PC-3 (cell line): ENCODE results near the gene ALKBH3. TPM values are rescaled to one million over a fixed set of nuclear protein-coding genes. Genes with fewer than 3 reads are reported as not detected.

ENCODE experiments used
- ATAC-seq: fragments of 200-7000 bp; cut with Tn5 transposase; 2 replicates; pipeline ENCODE4 v1.9.1; 2020; ENCODE audit warnings: mild to moderate bottlenecking, moderate library complexity
- BruUV-seq: library from RNA; stranded (reverse); fragments of 400-500 nt; replicated peaks from 2 replicates; lab custom pipeline; 2021; lab: Mats Ljungman, UMichigan
- CTCF ChIA-PET: fragments of 300-600 bp; sonication (Branson Sonifier 250); formaldehyde crosslinking; loops from one replicate; lab custom pipeline; 2022; ENCODE audit warnings: antibody characterized with exemption; lab: Charles Lee
- POLR2A ChIA-PET: fragments of 300-600 bp; sonication (Branson Sonifier 250); formaldehyde crosslinking; loops from one replicate; lab custom pipeline; 2022; ENCODE audit warnings: antibody characterized with exemption; ENCODE audit not compliant: unreplicated experiment; lab: Charles Lee
- DNase-seq: peaks from one replicate; pipeline ENCODE4 v3.0.0-alpha.2; 2015
- H2AFZ ChIP-seq: fragments of 300-600 bp; sonication (generic); 2 replicates; pipeline ENCODE4 v1.6.0; 2016; ENCODE audit warnings: antibody characterized with exemption, low read length
- H3F3A ChIP-seq: fragments of 300-600 bp; sonication (generic); one replicate; pipeline ENCODE4 v1.6.0; 2017; ENCODE audit warnings: antibody characterized with exemption, low read length, control low read depth, mild to moderate bottlenecking; ENCODE audit not compliant: unreplicated experiment
- H3K27ac ChIP-seq: fragments of 300-600 bp; sonication (generic); 2 replicates; pipeline ENCODE4 v1.5.1; 2016; ENCODE audit warnings: mild to moderate bottlenecking, low read length
- H3K27me3 ChIP-seq: fragments of 300-600 bp; sonication (generic); 2 replicates; pipeline ENCODE4 v1.6.1; 2016; ENCODE audit warnings: low read length, mixed read lengths
- H3K36me3 ChIP-seq: fragments of 300-600 bp; sonication (generic); 2 replicates; pipeline ENCODE4 v1.6.1; 2016; ENCODE audit warnings: low read depth, mixed run types, low read length, mixed read lengths
- H3K4me1 ChIP-seq: fragments of 300-600 bp; sonication (generic); 2 replicates; pipeline ENCODE4 v1.5.1; 2016; ENCODE audit warnings: low read length; ENCODE audit not compliant: insufficient read depth
- H3K4me2 ChIP-seq: fragments of 300-600 bp; sonication (generic); 2 replicates; pipeline ENCODE4 v1.6.0; 2016; ENCODE audit warnings: low read length
- H3K4me3 ChIP-seq: fragments of 300-600 bp; sonication (generic); 2 replicates; pipeline ENCODE4 v1.5.1; 2016; ENCODE audit warnings: mild to moderate bottlenecking, low read length, mixed read lengths
- H3K79me2 ChIP-seq: fragments of 300-600 bp; sonication (generic); 2 replicates; pipeline ENCODE4 v1.6.1; 2017; ENCODE audit warnings: low read length, mixed read lengths
- H3K9ac ChIP-seq: fragments of 300-600 bp; sonication (generic); 2 replicates; pipeline ENCODE4 v1.6.0; 2016; ENCODE audit warnings: mild to moderate bottlenecking, low read length
- H3K9me2 ChIP-seq: fragments of 300-600 bp; sonication (generic); replicated peaks from 2 replicates; pipeline ENCODE4 v1.6.1; 2016; ENCODE audit warnings: mixed run types, low read length, mixed read lengths
- H3K9me3 ChIP-seq: fragments of 300-600 bp; sonication (generic); 2 replicates; pipeline ENCODE4 v1.6.1; 2016; ENCODE audit warnings: low read length, mixed read lengths
- H4K20me1 ChIP-seq: fragments of 300-600 bp; sonication (generic); 2 replicates; pipeline ENCODE4 v1.6.1; 2016; ENCODE audit warnings: low read length, mixed read lengths
- EZH2 ChIP-seq: fragments of 300-600 bp; sonication (generic); IDR thresholded peaks from one replicate; pipeline ENCODE4 v1.6.1; 2017; ENCODE audit warnings: antibody characterized with exemption, mild to moderate bottlenecking, low read length; ENCODE audit not compliant: unreplicated experiment
- EZH2phosphoT487 ChIP-seq: fragments of 300-600 bp; sonication (generic); IDR thresholded peaks from 2 replicates; pipeline ENCODE4 v1.6.1; 2018; ENCODE audit warnings: mild to moderate bottlenecking, antibody characterized with exemption, low read length, borderline replicate concordance
- intact Hi-C: fragments of 100-400 bp; cut with micrococcal nuclease; formaldehyde crosslinking; loops from 2 replicates; pipeline ENCODE4 v1.9.0; 2023
- total RNA-seq: library from RNA; depleted of rRNA; stranded (reverse); fragments of >200 nt; gene quantifications from 2 replicates; pipeline ENCODE4 v1.2.3, GENCODE V29; 2014
- TF ChIP-seq, protein P1 (sequence below): fragments of 300-600 bp; sonication (generic); conservative IDR thresholded peaks from 2 replicates; pipeline ENCODE4 v1.5.1; 2017; ENCODE audit warnings: antibody characterized with exemption, low read depth, mild to moderate bottlenecking, low read length

The ALKBH3 gene
- total RNA-seq, 1 experiment from 2014 or later: 55.5 TPM

DNA sequence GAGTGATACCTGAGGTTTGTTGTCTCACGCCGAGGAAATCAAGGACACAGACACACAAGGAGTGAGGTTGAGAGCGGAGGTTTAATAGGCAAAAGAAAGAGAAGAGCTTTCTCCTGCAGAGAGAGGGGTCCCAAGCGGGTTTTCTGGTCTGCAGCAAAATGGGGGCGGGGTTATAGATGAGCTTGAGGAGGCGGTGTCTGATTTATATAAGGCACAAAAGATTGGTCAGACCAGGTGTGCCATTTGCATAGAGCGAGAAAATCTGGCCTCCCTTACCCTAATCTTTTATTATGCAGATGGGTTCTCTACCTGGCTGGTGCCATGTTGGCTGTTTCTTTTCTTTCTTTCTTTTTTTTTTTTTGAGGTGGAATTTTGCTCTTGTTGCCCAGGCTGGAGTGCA, 73.6 kb downstream of the ALKBH3 start:
- intact Hi-C loops: no loop called here
- POLR2A ChIA-PET: no interaction called here
- no peak overlapping the region for H3K4me3 ChIP-seq
- no peak overlapping the region for H3K27ac ChIP-seq
- no TSS peak for BruUV-seq
- no peaks in the 10 kb centered on the region for H3K36me3 ChIP-seq
- no peak for ATAC-seq
- H3K27me3 ChIP-seq: no peaks in the 10 kb centered on the region
- peaks cover 10% of the 10 kb centered on the region; the same call in 1 of the 2 replicates for H3K4me1 ChIP-seq
- no peak overlapping the region for H3K4me2 ChIP-seq
- H3K9me3 ChIP-seq: no peaks in the 10 kb centered on the region
- H3K79me2 ChIP-seq: no peaks in the 10 kb centered on the region
- H2AFZ ChIP-seq: no peak overlapping the region
- no peak overlapping the region for H3K9ac ChIP-seq
- DNase-seq: no peak
- CTCF ChIA-PET: no interaction called here
- no peaks in the 10 kb centered on the region for H4K20me1 ChIP-seq
- no peaks in the 10 kb centered on the region for H3K9me2 ChIP-seq
- no peaks in the 10 kb centered on the region for H3F3A ChIP-seq
- TF ChIP-seq EZH2phosphoT487: no peak
- TF ChIP-seq, protein P1, sequence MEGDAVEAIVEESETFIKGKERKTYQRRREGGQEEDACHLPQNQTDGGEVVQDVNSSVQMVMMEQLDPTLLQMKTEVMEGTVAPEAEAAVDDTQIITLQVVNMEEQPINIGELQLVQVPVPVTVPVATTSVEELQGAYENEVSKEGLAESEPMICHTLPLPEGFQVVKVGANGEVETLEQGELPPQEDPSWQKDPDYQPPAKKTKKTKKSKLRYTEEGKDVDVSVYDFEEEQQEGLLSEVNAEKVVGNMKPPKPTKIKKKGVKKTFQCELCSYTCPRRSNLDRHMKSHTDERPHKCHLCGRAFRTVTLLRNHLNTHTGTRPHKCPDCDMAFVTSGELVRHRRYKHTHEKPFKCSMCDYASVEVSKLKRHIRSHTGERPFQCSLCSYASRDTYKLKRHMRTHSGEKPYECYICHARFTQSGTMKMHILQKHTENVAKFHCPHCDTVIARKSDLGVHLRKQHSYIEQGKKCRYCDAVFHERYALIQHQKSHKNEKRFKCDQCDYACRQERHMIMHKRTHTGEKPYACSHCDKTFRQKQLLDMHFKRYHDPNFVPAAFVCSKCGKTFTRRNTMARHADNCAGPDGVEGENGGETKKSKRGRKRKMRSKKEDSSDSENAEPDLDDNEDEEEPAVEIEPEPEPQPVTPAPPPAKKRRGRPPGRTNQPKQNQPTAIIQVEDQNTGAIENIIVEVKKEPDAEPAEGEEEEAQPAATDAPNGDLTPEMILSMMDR: no peak
- no peak for TF ChIP-seq EZH2

DNA sequence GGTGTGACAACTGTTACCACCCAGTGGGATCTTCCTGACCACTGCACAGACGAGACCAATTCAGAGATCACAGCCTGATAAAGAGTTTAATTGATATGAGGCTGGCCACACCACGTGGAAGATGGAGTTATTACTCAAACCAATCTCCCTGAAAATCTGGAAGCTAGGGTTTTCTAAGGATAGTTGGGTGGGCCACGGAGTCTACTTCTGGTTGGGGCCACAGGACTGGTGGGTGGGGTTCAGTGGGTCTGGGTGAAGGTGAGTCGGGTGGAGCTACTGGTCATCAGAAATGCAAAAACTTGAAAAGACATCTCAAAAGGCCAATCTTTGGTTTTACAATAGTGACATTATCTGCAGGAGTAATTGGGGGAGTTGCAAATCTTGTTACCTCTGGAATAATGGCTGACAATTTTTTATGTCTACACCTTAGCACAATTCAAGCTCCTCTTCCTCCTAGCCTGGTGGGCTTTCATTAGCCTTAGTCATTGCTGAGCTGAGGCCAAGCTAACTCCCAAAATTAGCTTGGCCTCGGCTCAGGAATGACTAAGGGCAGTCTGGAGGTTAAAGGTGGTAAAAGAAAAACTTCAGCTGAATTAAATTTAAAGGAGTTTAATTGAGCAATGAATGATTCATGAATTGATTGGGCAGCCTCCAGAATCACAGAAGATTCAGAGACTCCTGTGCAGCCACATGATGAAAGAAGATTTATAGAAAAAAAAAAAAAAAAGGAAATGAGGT, 74.9 kb downstream of the ALKBH3 start:
- Histone ChIP-seq H3K27me3 (no peaks in the 10 kb centered on the region), H3K9ac (no peak overlapping the region), H4K20me1 (no peaks in the 10 kb centered on the region), H3K27ac (no peak overlapping the region), H3K36me3 (no peaks in the 10 kb centered on the region), H3F3A (no peaks in the 10 kb centered on the region), H3K9me3 (no peaks in the 10 kb centered on the region), H2AFZ (no peak overlapping the region), H3K9me2 (no peaks in the 10 kb centered on the region), H3K4me1 (peaks cover 10% of the 10 kb centered on the region; the same call in 1 of the 2 replicates), H3K4me2 (peak overlapping the region; percentile 29; the same call in 1 of the 2 replicates), H3K4me3 (no peak overlapping the region), H3K79me2 (no peaks in the 10 kb centered on the region)
- peak; percentile 60 for DNase-seq
- CTCF ChIA-PET: interaction anchor here (0.6 kb wide), 1 partner anchor 26 kb away, joined by 4 read pairs; no protein-coding TSS in a partner anchor
- intact Hi-C loops: no loop called here
- BruUV-seq: no TSS peak
- peak; percentile 31; the same call in 1 of the 2 replicates for ATAC-seq
- POLR2A ChIA-PET: no interaction called here
- TF ChIP-seq EZH2 (no peak), EZH2phosphoT487 (no peak)
- TF ChIP-seq, protein P1: no peak

DNA sequence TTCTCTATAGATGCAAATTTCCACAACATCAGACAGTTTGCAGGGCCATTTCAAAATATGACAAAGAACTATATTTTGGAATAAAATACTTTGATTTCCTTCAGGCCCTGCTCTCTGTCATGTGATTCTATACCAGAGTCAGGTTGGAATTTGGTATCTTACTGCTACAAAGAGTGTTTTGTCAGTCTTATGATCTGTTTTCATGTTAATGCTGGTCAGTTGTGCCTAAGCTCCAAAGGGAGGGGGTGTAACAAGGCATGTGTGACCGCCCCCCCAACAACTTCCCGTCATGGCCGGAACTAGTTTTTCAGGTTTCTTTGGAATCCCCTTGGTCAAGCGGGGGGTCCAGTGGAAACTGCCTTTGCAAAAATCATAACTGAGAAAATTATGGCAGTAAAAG, 76.9 kb downstream of the ALKBH3 start:
- POLR2A ChIA-PET: no interaction called here
- no peak for ATAC-seq
- BruUV-seq: no TSS peak

More for the DNA sequence above, 76.9 kb downstream of the ALKBH3 start:
- Histone ChIP-seq H3K4me2 (no peak overlapping the region), H3K27me3 (no peaks in the 10 kb centered on the region), H3K9ac (no peak overlapping the region), H3K9me2 (no peaks in the 10 kb centered on the region), H3K27ac (no peak overlapping the region), H3K36me3 (no peaks in the 10 kb centered on the region), H3K4me3 (no peak overlapping the region), H3K9me3 (no peaks in the 10 kb centered on the region), H3F3A (no peaks in the 10 kb centered on the region), H2AFZ (no peak overlapping the region), H3K4me1 (peaks cover 10% of the 10 kb centered on the region; the same call in 1 of the 2 replicates), H4K20me1 (no peaks in the 10 kb centered on the region), H3K79me2 (no peaks in the 10 kb centered on the region)
- DNase-seq: no peak
- intact Hi-C loops: no loop called here
- TF ChIP-seq, protein P1: no peak
- TF ChIP-seq EZH2 (no peak), EZH2phosphoT487 (no peak)
- CTCF ChIA-PET: no interaction called here
